Gastroesophageal sphincter (tissue), 4 donors: ENCODE measurements around the gene U2AF1L4. TPM values are rescaled to one million over a fixed set of nuclear protein-coding genes. Genes with fewer than 3 reads are reported as not detected.

Experiments used
- ATAC-seq: fragments of 150-250 bp; one replicate; pipeline ENCODE4 v1.9.1; 2016; ENCODE audit warnings: mild to moderate bottlenecking, moderate library complexity
- H3K27ac ChIP-seq, 4 donors: fragments of 200-600 bp; sonication (generic) in 3 of 4; 1 replicate in 3 of 4; 2 replicates in 1 of 4; pipeline ENCODE4 v1.5.1; 2016 to 2019
- H3K27me3 ChIP-seq: fragments of 200-600 bp; sonication (generic); one replicate; pipeline ENCODE4 v1.5.1; 2019
- H3K36me3 ChIP-seq, 2 donors: fragments of 200-600 bp; sonication (generic); one replicate each; pipeline ENCODE4 v1.5.1; 2019; ENCODE audit warnings: control low read depth in 1 of 2
- H3K4me1 ChIP-seq, 3 donors: fragments of 200-600 bp; sonication (generic); 1 replicate in 2 of 3; 2 replicates in 1 of 3; pipeline ENCODE4 v1.5.1; 2016 to 2019; ENCODE audit warnings: control low read depth in 2 of 3
- H3K4me3 ChIP-seq, 2 donors: fragments of 200-600 bp; sonication (generic); one replicate each; pipeline ENCODE4 v1.5.1; 2019; ENCODE audit warnings: mild to moderate bottlenecking in 1 of 2, moderate library complexity in 1 of 2
- H3K9me3 ChIP-seq, 3 donors: fragments of 200-600 bp; sonication (generic); one replicate each; pipeline ENCODE4 v1.5.1; 2017 to 2019; ENCODE audit warnings: control low read depth in 2 of 3
- CTCF ChIP-seq, 4 experiments: fragments of 200-600 bp in 2 of 4; fragments of 450-650 bp in 2 of 4; sonication (generic) in 1 of 4; IDR thresholded peaks; one replicate each; pipeline ENCODE4 v1.5.1; 2017 to 2019; ENCODE audit warnings: antibody characterized with exemption in 4 of 4, mild to moderate bottlenecking in 2 of 4, moderate library complexity in 2 of 4
- EP300 ChIP-seq: sonication (generic); formaldehyde crosslinking; IDR thresholded peaks from one replicate; pipeline ENCODE4 v1.6.1; 2017; ENCODE audit warnings: antibody characterized with exemption, mild to moderate bottlenecking
- POLR2A ChIP-seq, 2 donors: fragments of 450-650 bp; IDR thresholded peaks; one replicate each; pipeline ENCODE4 v1.6.1; 2017; ENCODE audit warnings: antibody characterized with exemption in 2 of 2, mild to moderate bottlenecking in 2 of 2, moderate library complexity in 1 of 2
- POLR2AphosphoS5 ChIP-seq: sonication (generic); formaldehyde crosslinking; IDR thresholded peaks from one replicate; pipeline ENCODE4 v1.6.1; 2017; ENCODE audit warnings: antibody characterized with exemption
- WGBS, 2 donors: methylation state at CpG; one replicate each; pipeline ENCODE4 v1.1.5; 2018; ENCODE audit warnings: low coverage in 1 of 2; 5-methylcytosine and 5-hydroxymethylcytosine counted together
- total RNA-seq, 4 donors: library from RNA; depleted of rRNA; stranded (reverse); fragments of >200 nt; gene quantifications; one replicate each; pipeline ENCODE4 v1.1.0, GENCODE V29; 2016

The U2AF1L4 gene
- total RNA-seq, 4 donors from 2014 or later: 7.5 to 29.3 (median 23.7) TPM

GRCh38 chr19:35754370-35755130 lies 9.3 kb upstream of the U2AF1L4 start:
- ATAC-seq: no peak
- 45 to 83% methylated on average over 2 to 10 of the region's 13 CpGs for WGBS, 2 donors
- Histone ChIP-seq H3K4me1 (peaks cover 0 to 72% (median 35%) of the 10 kb centered on the region in 3 donors), H3K27ac (peak overlapping the region; percentile 93 to 99 (median 96)), H3K36me3 (peaks cover 0 to 39% of the 10 kb centered on the region in 2 donors), H3K9me3 (no peaks in the 10 kb centered on the region), H3K27me3 (no peaks in the 10 kb centered on the region), H3K4me3 (peak overlapping the region; percentile 14 to 81)
- TF ChIP-seq POLR2AphosphoS5 (no peak), CTCF (IDR thresholded peaks at IDR 0.05) (no peak), POLR2A (IDR thresholded peaks at IDR 0.05) (no peak), EP300 (no peak)

GRCh38 chr19:35753634-35754369 lies 8.6 kb upstream of the U2AF1L4 start:
- no peak overlapping the region for H3K4me3 ChIP-seq
- peak overlapping the region in 3 of 4 donors; percentile 93 to 99 (median 98) for H3K27ac ChIP-seq
- no peak for ATAC-seq
- H3K4me1 ChIP-seq: peaks cover 0 to 72% (median 37%) of the 10 kb centered on the region in 3 donors
- no peaks in the 10 kb centered on the region for H3K9me3 ChIP-seq
- no peaks in the 10 kb centered on the region for H3K27me3 ChIP-seq
- no peak for TF ChIP-seq CTCF (IDR thresholded peaks at IDR 0.05)
- no peak for TF ChIP-seq POLR2AphosphoS5
- no peak for TF ChIP-seq EP300
- TF ChIP-seq POLR2A (IDR thresholded peaks at IDR 0.05): no peak
- 67% methylated on average over 3 of the region's 20 CpGs; no CpG with 5 or more reads in 1 of the 2 donors for WGBS, 2 donors
- H3K36me3 ChIP-seq: peaks cover 0 to 39% of the 10 kb centered on the region in 2 donors

GRCh38 chr19:35752746-35753350 lies 7.6 kb upstream of the U2AF1L4 start:
- peak overlapping the region in 3 of 4 donors; percentile 9 to 99 (median 98) for H3K27ac ChIP-seq
- TF ChIP-seq POLR2AphosphoS5 (no peak), POLR2A (IDR thresholded peaks at IDR 0.05) (no peak), CTCF (IDR thresholded peaks at IDR 0.05) (no peak), EP300 (no peak)
- H3K27me3 ChIP-seq: no peaks in the 10 kb centered on the region
- no peaks in the 10 kb centered on the region for H3K9me3 ChIP-seq
- H3K36me3 ChIP-seq: peaks cover 0 to 39% of the 10 kb centered on the region in 2 donors
- peaks cover 0 to 72% (median 34%) of the 10 kb centered on the region in 3 donors for H3K4me1 ChIP-seq
- no peak for ATAC-seq
- no peak overlapping the region for H3K4me3 ChIP-seq
- WGBS, 2 donors: 80% methylated on average over 3 of the region's 20 CpGs; no CpG with 5 or more reads in 1 of the 2 donors

GRCh38 chr19:35751839-35752745 lies 6.9 kb upstream of the U2AF1L4 start:
- Histone ChIP-seq H3K4me3 (no peak overlapping the region), H3K9me3 (no peaks in the 10 kb centered on the region), H3K36me3 (peaks cover 0 to 39% of the 10 kb centered on the region in 2 donors), H3K27ac (peak overlapping the region in 2 of 4 donors; percentile 6 to 98), H3K4me1 (peaks cover 0 to 74% (median 30%) of the 10 kb centered on the region in 3 donors), H3K27me3 (no peaks in the 10 kb centered on the region)
- ATAC-seq: no peak
- 58 to 75% methylated on average over 2 to 4 of the region's 14 CpGs for WGBS, 2 donors
- TF ChIP-seq POLR2AphosphoS5: no peak
- TF ChIP-seq POLR2A (IDR thresholded peaks at IDR 0.05): no peak
- no peak for TF ChIP-seq EP300
